Fibroblast of skin of abdomen (primary cell): ENCODE data around the gene MBLAC1. TPM values are rescaled to one million over a fixed set of nuclear protein-coding genes. Genes with fewer than 3 reads are reported as not detected.

Experiments used
- DNase-seq: peaks from one replicate; pipeline ENCODE4 v3.0.0-alpha.2; 2013
- polyA plus RNA-seq, 2 experiments: library from polyadenylated mRNA; unstranded; fragments of 120-200 nt; gene quantifications; one replicate each; pipeline ENCODE4 v1.2.1, GENCODE V29; 2013; ENCODE audit not compliant: insufficient read length in 2 of 2

The MBLAC1 gene, protein sequence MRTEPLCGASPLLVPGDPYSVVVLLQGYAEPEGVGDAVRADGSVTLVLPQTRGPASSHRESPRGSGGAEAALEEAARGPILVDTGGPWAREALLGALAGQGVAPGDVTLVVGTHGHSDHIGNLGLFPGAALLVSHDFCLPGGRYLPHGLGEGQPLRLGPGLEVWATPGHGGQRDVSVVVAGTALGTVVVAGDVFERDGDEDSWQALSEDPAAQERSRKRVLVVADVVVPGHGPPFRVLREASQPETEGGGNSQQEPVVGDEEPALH
- polyA plus RNA-seq (2013, experiment 1 of 2; ENCODE audit: insufficient read length), result 1.2 TPM
- polyA plus RNA-seq (2013, experiment 2 of 2; ENCODE audit: insufficient read length), result 1.4 TPM

DNA sequence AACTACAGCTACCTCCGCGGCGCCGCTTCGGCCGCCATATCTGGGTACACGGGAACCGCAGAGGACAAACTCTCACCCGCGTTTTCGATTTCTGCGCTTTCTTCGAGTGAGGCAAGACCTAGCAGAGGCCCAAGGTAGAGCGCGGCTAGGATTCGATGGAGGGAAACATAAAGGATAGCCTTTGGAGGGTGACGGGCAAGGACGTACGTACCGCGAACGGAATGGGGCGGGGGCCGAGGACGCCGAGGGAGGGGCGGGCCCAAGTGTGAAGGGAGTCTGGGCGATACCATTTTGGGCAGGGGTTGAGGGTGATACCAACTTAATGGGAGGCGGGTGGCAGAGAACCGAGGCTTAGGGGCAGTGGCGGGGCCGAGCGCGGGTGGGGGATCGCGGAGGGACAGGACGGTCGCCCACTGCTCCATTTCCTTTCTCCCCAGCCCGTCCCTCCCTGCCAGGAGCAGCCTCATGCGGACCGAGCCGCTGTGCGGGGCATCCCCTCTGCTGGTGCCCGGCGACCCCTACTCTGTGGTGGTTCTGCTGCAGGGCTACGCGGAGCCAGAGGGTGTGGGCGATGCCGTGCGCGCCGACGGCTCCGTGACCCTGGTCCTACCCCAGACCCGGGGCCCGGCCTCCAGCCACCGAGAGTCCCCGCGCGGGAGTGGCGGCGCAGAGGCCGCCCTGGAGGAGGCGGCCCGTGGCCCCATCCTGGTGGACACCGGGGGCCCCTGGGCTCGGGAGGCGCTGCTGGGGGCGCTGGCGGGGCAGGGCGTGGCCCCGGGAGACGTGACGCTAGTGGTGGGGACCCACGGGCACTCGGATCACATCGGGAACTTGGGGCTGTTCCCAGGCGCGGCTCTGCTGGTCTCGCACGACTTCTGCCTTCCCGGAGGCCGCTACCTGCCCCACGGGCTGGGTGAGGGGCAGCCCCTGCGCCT, at the start of gene MBLAC1:
Gene MBLAC1, plus strand, starts transcription at position 37 of the 935 bp plus-strand sequence. Its CDS starts 429 bp downstream, at position 466.
- DNase-seq, result peak; percentile 93

DNA sequence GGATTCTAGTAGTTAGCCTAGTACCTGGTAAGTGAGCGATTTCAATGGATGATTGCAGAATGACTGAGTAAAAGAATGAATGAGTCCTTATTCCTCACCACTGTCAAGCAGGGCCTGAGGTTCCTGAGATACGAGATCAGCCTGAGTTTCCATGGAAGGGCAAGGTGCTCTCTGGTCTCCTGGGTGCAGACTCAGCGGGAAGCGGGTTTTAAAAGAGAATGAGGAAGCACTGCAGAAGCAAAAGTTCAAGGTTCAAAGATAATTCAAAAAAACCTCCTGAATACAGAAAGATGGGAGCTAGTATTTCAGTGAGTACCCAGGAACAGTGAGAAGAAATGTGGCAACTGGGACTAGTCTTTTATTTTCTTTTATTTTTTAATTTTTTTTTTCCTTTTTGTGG, 49.6 kb upstream of the MBLAC1 start:
- no peak for DNase-seq

DNA sequence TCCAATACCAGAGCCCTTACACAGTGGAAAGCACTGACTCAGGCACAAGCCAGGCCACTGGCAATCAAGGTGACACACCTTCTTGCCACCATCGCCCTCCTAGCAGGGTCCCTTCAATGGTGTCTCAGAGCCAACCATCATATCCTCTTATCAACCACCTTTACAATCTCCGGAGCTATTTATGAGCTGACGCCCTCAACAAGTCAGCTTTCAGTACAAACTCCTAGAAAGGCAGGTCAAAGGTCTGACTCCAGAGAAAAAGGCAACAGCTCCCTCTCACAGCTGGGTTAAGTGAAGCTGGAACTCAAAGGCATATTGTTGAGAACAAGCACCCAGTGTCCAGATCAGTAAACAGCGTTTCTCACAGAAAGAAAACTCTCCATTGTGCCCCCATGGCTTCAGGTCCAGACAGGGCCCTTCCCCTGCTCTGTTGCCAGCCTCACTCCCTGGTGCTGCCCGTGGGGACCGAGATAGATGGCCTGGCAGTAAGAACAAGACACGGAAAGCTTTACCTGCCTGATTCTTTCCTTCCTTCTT, 47.7 kb upstream of the MBLAC1 start:
- no peak for DNase-seq

DNA sequence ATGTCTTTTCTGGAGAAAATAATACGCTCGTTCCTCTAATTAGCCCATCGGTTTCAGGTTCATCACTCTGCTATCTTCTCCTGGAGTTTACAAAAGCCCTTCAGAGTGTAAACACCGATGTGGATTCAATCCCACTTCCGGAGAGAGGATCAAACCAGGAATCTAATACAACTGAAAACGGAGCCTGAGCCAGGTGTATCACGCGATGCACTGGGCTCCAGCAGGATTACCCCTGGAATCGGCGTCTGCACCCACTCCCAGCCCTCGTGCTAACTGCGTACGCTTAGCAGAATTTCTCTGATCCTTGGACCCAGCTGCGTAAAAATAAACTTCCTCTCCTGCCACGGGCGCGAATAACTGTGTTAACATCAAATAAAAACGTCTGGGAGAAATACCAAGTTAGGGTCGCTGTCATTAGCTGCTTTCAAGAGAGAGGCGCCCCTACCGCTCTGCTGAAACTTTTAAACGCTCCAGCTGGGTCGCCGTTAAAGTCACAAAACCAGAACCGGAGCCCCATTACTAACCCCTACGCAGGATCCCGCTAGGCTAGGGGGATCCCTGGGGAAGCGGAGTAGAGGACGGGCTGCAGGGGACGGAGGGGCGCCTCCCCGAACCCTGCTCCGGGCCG, 45.7 kb upstream of the MBLAC1 start:
- DNase-seq, result no peak

DNA sequence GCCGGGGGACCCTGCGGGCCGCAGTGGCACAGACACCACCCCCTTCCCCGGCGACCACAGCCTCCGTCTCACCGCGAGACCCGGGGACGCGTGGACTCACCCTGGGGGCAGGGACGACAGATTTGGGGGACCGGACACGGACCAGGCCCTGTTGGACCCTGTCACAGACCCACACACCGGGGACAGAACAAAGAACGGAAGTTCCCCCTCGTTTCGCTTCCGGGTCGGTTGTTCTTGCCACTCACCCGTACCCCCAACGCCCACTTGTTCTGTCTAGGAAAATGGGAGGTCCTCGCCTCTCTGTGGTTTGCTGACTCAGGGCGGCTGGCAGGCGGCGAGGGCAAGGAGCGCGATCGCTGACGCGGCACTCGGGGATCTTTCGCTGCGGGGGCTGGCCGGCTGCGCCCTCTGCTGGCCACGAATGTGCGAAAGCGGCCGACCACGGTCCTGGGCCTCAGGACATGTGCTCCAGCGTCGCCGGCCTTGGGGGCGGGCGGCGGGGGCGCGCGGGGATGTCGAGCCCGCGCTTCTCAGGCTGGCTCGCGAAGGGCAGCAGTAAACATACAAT, 45.1 kb upstream of the MBLAC1 start, which contains the start of gene ZNF3:
Gene ZNF3, minus strand, starts transcription at position 189 of the 568 bp plus-strand sequence. CDS start 4,366 bp downstream, outside the sequence.
- peak; percentile 99 for DNase-seq

DNA sequence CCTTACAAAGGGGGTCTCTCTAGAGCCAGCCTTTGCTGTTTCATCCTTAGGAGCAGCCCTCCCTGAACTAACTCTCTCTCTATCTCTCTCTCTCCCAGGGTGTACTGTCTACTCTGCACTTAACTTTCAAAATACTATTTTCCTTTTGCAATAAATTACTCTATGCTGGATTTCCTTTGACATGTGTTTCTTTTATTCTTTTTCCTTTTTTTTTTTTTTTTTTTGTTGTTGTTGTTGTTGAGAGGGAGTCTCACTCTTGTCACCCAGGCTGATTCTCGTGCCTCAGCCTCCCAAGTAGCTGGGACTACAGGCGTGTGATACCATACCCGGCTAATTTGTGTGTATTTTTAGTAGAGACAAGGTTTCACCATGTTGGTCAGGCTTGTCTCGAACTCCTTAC, 43.8 kb upstream of the MBLAC1 start:
- DNase-seq, result no peak

DNA sequence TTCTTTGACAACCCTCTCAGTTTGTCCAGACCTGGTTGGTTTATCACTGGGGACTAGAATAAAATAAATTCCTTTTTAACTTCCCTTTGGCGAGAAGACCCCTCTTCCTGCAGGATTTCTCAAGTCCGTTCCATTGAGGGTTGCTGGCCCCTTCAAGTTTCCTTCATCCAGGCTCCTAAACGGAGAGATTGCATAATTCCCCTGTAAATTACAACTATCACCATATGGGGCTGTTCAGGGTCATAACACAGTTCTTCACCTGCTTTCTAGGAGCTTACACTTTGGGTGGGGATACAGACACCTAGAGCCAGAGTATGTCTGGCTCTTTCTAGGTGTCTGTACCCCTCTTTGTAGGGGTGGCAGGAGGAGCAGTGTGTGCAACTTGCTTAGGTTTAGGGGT, 41.3 kb upstream of the MBLAC1 start:
- DNase-seq, result no peak

DNA sequence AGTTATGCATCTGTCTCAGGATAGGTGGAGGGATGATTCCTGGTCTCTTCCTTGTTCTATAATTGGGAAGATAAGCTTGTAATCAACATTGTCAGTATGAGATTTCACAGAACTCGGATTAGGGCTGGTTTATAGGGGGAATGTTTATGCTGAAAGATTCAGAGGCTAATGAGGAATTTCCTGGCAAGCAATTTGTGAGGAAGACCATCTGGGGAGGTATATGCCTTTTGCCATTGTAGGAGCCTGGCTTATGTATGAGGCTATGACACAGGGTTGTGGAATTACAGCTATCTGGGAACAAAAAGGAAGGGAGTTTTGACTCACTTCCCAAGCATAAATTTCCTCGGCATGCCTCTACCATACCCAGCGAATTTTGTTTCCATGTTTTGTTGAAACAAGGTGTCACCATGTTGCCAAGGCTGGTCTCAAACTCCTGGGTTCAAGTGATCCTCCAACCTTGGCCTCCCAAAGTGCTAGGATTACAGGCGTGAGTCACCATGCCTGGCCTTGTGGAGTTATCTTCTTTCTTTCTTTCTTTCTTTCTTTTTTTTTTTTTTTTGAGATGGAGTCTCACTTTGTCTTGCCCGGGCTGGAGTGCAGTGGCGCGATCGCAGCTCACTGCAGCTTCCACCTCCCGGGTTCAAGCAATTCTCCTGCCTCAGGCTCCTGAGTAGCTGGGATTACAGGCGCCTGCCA, 39.6 kb upstream of the MBLAC1 start:
- peak; percentile 99 for DNase-seq

DNA sequence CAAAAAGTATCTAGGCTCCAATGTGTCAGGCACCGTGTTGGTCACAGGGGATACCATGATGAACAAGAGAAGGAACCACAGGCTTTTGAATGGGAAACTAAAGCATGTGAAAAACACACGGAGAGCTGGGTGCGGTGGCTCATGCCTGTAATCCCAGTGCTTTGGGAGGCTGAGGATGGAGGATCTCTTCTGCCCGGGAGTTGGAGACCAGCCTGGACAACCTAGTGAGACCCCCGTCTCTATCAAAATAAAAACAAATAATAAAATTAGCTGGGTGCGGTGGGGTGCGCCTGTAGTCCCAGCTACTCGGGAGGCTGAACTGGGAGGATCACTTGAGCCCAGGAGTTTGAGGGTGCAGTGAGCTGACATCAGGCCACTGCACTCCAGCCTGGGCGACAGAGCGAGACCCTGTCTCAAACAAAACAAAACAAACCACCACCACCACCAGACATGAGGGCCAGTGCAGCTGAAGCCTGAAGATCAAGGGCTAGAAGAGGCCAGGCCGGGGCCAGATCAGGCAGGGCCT, 38.6 kb upstream of the MBLAC1 start:
- no peak for DNase-seq

DNA sequence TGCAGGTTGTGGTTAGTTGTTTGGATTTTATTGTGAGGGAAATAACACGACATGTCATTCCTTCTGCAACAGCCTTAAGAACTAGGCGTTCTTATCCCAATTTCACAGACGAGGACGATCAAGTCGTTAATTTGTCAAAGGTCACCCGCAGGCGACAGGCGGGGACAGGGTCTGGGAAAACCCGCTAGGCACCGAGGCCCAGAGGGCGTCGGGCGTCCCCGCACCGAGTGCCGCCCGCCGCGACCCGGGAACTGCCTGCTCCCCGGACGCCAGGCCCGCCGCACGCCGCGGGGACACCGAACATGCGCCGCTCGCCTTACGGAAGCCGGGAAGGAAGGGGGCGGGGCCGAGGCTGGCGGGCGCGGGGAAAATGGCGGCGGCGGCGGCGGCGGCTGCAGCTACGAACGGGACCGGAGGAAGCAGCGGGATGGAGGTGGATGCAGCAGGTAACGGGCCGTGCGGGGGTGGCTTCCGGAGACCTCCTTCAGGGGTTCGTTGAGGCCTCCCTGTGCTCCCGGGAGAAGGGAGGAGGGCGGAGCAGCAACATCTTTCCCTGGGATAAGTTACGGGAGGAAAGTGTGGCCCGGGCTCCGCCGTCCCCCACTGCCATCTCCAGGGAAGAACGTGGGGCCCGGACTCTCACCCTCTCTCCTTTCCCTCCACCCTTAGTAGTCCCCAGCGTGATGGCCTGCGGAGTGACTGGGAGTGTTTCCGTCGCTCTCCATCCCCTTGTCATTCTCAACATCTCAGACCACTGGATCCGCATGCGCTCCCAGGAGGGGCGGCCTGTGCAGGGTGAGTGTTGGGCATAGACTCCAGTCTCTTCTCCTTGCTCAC, 37.9 kb upstream of the MBLAC1 start, which contains the start of gene COPS6:
Gene COPS6, plus strand, starts transcription at position 349 of the 837 bp plus-strand sequence. Its CDS starts 22 bp downstream, at position 371.
- DNase-seq, result peak; percentile 80

DNA sequence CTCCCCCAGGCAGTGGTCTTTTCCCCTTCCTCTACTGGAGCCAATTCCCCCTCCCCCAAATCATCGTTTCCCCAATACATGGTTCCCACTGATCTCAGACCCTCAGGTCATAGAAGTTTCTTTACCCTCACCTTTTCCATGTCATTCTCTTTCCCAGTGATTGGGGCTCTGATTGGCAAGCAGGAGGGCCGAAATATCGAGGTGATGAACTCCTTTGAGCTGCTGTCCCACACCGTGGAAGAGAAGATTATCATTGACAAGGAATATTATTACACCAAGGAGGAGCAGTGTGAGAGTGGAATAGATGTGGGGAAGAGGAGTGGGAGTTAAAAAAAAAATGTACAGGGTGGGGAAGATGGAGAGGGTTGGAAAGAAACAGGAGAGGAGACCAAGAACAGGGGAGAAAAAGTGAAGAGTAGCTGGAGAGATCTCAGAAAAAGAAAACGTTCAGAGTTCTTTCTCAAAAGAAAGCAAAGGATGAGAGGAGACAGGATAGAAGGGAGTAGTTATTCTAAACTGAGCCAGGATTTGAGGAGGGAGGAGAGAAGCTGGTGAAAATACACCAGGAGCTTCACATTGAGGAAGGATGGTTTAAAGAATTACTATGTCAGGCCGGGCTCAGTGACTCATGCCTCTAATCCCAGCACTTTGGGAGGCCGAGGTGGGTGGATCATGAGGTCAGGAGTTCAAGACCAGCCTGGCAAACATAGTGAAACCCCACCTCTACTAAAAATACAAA, 37.1 kb upstream of the MBLAC1 start:
- no peak for DNase-seq

DNA sequence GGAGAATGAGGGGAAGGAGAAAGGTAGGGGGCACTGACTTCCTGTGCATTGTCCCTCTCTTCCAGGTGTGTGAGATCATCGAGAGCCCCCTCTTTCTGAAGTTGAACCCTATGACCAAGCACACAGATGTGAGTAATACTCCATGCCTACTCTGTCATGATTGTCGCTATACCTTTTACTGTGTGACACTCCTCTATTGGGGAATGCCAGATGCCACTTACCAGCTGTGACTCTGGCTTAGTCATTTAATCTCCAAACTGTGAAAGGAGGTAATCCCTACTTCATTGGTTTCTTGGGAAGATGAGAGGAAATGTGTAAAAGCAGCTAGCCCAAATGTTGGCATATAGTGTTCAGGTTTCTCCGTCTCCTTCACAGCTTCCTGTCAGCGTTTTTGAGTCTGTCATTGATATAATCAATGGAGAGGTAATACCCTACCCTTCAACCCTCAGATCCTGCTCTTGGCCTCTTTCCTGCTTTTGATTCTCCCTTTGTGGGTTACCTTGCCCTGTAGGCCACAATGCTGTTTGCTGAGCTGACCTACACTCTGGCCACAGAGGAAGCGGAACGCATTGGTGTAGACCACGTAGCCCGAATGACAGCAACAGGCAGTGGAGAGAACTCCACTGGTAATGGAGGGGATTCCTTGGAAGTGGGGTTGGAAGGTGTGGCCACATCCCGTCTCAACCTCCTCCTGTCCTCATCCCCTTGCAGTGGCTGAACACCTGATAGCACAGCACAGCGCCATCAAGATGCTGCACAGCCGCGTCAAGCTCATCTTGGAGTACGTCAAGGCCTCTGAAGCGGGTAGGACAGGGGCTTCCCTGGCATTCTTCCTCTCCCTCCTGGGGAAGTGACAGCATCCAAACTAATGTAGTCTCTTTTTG, 36.0 kb upstream of the MBLAC1 start:
- DNase-seq, result no peak

DNA sequence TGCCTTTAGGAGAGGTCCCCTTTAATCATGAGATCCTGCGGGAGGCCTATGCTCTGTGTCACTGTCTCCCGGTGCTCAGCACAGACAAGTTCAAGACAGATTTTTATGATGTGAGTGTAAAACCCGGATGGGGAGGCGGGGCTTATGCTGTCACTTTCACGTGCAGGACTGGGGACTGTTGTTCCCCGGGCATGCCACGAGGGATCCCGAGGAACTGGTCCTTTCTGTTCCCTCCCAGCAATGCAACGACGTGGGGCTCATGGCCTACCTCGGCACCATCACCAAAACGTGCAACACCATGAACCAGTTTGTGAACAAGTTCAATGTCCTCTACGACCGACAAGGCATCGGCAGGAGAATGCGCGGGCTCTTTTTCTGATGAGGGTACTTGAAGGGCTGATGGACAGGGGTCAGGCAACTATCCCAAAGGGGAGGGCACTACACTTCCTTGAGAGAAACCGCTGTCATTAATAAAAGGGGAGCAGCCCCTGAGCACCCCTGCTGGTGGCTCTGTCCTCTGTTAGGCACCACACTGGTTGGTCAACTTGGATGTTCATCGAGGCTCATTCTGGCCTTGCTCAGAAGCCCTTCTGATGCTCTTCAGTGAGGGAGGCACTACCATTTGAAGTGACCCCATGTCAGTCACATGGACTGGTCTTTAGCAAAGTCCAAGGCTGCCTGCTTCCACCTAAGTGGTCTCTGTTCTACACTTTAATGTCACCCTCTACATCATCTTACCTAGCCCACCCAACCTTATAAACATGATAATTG, 35.2 kb upstream of the MBLAC1 start:
- peak; percentile 22 for DNase-seq

DNA sequence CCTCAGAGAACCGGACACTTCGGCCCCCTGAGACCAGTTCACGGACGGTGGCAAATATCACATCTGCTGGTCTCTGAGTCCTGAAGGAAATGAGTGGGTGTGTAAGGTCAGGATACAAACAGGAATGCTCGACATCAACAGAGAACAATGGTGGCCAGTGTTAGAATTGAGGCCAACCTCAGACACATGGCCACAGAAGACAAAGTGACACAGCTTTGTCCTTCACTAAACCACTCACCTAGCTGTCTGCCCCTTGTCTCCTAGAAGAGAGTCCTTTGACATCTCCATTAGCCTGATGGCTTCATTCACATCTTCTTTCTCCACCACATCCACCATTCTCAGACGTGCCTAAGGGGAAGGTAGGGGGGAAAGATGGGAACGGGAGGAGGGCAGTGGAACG, 33.7 kb upstream of the MBLAC1 start:
- no peak for DNase-seq

DNA sequence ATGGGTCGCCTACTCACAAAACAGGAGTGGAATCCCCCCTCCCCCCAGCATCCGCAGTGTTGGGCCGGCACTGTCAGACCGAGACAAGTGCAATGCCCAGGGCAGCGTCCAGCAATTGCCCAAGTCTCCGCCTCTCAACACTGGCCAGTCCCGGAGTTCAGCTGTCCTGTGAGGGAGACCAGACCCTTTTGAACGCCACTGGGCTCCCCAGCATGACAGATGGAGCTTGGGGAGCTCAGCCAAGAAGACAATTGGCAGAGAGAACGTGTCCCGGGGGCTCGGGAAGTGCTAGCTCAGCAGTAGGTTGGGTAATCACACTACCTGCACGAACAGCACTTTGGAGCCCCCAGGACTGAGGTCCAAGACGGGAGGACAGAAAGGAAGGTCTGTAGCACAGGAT, 33.3 kb upstream of the MBLAC1 start:
- no peak for DNase-seq

DNA sequence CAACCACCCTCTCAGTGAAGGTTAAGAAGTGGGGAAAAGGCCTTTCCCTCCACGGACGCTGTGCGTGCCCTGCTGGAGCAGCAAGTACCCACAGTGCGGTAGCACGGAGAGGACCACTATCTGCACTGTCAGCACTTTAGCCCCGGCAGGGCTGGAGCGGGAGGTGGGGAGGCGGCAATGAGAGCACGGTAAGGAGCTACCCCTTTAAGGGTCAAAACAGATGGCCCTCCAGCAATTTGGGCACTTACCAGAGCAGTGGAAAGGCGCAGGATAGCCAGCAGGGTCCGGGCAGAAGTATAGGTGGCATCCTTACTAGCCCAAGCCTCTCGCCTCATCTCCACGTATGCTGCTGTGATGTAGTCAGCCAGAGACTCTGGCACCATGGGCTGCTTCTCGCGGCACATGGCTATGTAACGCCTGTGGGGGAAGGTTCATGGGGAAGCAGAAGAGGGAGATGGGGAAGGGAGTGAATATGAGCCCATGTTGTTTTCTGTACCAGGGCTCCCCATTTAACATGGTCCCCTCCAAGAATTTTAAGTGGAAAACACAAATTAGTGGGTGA, 32.8 kb upstream of the MBLAC1 start:
- no peak for DNase-seq

DNA sequence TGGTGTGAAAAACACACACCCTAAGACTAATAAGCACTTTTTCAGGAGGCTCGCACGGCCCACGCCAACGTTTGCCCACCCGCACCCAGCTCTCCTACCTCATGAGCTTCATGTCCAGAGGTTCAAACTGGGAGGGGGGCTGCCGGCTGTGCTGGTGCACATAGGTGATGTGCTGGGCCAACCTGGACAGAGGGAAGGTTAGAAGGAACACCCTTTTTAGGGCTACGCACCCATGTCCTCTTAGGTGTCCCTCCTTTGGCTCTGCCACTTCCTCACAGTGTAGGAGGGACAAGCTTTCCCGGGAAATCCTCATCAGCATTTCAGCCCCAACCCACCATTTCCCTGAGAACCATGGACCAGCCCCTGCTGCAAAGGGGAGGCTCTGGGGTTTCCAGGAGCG, 31.5 kb upstream of the MBLAC1 start:
- DNase-seq, result no peak
